ENCODE measurements around the gene POT1. TPM values are rescaled to one million over a fixed set of nuclear protein-coding genes. Genes with fewer than 3 reads are reported as not detected.

Gene POT1
- total RNA-seq, 4 donors from 2014 or later, result 3.9 to 79.2 (median 12.1) TPM

DNA sequence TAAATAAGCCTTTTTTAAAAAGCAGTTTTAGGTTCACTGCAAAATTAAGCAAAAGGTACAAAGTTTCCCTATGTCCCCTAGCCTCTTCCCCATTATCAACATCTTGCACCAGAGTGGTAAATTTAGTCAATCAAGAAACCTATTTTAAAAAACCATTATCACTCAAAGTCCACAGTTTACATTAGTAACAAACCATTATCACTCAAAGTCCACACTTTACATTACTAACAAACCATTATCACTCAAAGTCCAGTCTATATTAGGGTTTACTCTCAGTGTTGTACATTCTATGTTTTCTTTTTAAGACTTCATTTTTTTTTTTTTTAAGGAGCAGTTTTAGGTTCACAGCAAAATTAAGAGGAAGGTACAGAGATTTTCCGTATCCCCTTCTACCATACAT, 89.9 kb downstream of the POT1 start:
- DNase-seq, result no peak
- Histone ChIP-seq H3K27ac (no peak overlapping the region), H3K36me3 (no peaks in the 10 kb centered on the region)

DNA sequence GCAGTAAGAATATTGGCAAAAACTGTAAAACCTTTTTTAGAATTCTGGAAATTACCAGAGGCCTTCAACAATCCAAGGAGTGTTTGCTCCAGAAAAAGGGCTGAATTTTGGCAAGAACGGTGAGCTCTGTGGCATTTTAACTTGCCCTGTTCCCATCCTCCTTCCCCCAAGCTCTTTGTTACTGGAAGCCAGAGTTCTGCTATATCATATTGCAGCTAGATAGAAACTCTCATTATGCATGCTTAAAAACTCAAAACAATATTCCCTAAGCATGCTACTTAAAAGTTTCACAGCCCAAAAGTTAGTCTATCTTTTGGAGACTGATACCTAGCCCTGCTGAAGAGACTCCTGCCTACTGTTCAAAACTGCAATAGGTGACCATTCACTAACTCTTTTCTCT, 93.5 kb downstream of the POT1 start:
- DNase-seq, result no peak
- no peaks in the 10 kb centered on the region for H3K9me3 ChIP-seq
- TF ChIP-seq POLR2A (IDR thresholded peaks at IDR 0.05), result no peak
- TF ChIP-seq, protein P1, sequence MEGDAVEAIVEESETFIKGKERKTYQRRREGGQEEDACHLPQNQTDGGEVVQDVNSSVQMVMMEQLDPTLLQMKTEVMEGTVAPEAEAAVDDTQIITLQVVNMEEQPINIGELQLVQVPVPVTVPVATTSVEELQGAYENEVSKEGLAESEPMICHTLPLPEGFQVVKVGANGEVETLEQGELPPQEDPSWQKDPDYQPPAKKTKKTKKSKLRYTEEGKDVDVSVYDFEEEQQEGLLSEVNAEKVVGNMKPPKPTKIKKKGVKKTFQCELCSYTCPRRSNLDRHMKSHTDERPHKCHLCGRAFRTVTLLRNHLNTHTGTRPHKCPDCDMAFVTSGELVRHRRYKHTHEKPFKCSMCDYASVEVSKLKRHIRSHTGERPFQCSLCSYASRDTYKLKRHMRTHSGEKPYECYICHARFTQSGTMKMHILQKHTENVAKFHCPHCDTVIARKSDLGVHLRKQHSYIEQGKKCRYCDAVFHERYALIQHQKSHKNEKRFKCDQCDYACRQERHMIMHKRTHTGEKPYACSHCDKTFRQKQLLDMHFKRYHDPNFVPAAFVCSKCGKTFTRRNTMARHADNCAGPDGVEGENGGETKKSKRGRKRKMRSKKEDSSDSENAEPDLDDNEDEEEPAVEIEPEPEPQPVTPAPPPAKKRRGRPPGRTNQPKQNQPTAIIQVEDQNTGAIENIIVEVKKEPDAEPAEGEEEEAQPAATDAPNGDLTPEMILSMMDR (IDR thresholded peaks at IDR 0.05), result no peak
- H3K27me3 ChIP-seq, result no peaks in the 10 kb centered on the region
- no peaks in the 10 kb centered on the region for H3K36me3 ChIP-seq
- H3K4me1 ChIP-seq, result no peaks in the 10 kb centered on the region
- no peak overlapping the region for H3K4me3 ChIP-seq
- no peak overlapping the region for H3K27ac ChIP-seq

More for the DNA sequence above, 89.9 kb downstream of the POT1 start:
- H3K27me3 ChIP-seq, result no peaks in the 10 kb centered on the region
- H3K4me3 ChIP-seq, result no peak overlapping the region
- no peak for TF ChIP-seq POLR2A (IDR thresholded peaks at IDR 0.05)
- TF ChIP-seq, protein P1 (IDR thresholded peaks at IDR 0.05), result no peak
- no peaks in the 10 kb centered on the region for H3K9me3 ChIP-seq
- no peaks in the 10 kb centered on the region for H3K4me1 ChIP-seq

DNA sequence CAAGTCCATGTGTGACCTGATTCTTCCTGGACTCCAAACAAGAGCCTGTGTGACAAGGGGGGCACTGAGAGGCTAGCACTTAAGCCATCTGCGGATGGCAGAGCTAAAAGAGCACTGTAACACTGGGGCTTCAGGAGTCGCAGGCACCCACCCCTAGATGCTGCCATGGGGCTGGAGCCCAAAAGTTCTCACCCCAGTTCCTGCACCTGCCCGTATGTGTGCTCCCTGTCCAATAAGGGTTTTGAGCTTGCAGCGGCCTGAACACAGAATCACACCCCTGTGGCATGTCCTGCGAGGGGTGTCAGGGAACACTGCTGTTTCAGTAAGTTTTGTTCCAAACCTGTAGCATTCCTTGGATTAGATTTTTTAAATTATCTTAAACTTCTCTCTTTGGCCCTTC, 110.8 kb downstream of the POT1 start:
- H3K27me3 ChIP-seq, result no peaks in the 10 kb centered on the region
- no peaks in the 10 kb centered on the region for H3K4me1 ChIP-seq
- peaks cover 0 to 7% (median 0%) of the 10 kb centered on the region in 3 donors for H3K36me3 ChIP-seq
- TF ChIP-seq POLR2A (IDR thresholded peaks at IDR 0.05), result no peak
- TF ChIP-seq, protein P1 (IDR thresholded peaks at IDR 0.05), result no peak
- H3K4me3 ChIP-seq, result no peak overlapping the region
- no peaks in the 10 kb centered on the region for H3K9me3 ChIP-seq
- H3K27ac ChIP-seq, result no peak overlapping the region
- DNase-seq, result no peak

DNA sequence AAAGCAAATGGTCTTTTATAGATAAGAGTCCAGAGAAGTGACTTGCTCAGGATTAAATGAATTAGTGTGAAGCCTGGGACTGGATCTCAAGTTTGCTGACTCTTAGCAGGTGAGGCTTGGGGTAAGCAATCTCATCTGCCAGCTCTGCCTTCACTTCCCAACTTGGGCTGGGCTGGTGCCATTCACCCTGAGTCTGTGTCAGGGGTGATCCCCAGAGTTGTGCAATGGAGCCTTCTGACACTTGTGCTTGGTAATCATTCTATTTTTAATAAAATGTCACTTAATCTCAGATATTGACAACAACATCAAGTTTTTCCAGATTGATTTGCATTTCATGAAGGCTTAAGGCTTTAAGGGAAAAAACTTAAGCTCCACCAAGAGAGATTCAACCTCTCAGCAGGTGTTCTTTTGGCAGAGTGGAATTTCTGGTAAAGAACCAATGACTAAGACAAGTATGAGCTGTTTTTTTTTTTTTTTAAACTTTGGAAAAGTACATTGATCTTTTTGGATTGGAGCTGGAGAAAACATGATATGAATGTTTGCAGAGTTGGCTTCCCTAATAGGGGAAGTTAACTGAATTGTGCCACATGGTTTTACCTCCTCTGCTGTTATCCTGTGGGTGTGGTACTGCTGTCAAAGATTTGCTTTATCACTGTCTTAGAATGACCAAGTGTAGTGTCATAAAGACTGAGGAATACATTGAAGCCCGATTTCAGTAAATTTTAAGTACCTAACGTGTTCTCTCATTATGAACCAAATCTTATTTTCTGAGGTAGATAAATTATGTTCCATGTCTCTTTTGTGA, 115.4 kb downstream of the POT1 start:
- no peaks in the 10 kb centered on the region for H3K4me1 ChIP-seq
- no peak overlapping the region for H3K4me3 ChIP-seq
- TF ChIP-seq, protein P1 (IDR thresholded peaks at IDR 0.05), result no peak
- no peak for TF ChIP-seq POLR2A (IDR thresholded peaks at IDR 0.05)
- no peaks in the 10 kb centered on the region for H3K36me3 ChIP-seq
- no peaks in the 10 kb centered on the region for H3K27me3 ChIP-seq
- no peaks in the 10 kb centered on the region for H3K9me3 ChIP-seq
- no peak for DNase-seq
- H3K27ac ChIP-seq, result no peak overlapping the region

DNA sequence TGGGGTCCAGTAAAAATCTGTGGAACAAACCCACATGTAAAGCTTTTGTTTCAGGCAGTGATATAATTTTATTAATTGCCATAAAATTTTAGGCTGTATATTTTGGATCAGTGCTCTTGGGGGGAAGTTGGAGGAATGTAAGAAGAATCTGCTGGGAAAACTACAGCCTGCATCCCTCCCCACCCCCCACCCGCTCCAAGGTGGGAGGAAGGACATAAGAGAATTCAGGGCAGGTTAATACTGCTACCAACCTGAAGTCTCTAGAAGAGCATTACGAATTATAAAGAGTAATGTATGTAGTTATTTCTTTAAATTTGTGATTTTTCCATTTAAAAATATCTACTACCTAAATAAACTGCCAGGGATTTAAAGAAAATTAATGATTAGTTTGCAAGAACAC, 116.9 kb downstream of the POT1 start:
- no peak for DNase-seq
- H3K36me3 ChIP-seq, result no peaks in the 10 kb centered on the region
- no peak for TF ChIP-seq POLR2A (IDR thresholded peaks at IDR 0.05)
- TF ChIP-seq, protein P1 (IDR thresholded peaks at IDR 0.05), result no peak
- no peaks in the 10 kb centered on the region for H3K4me1 ChIP-seq
- H3K27me3 ChIP-seq, result no peaks in the 10 kb centered on the region
- H3K27ac ChIP-seq, result no peak overlapping the region
- no peak overlapping the region for H3K4me3 ChIP-seq
- no peaks in the 10 kb centered on the region for H3K9me3 ChIP-seq

All from Peyer's patch (tissue), 4 donors.